Measurements from ENCODE around the gene NMUR2.

The NMUR2 gene

GRCh38 chr5:152367554-152367953, 37.5 kb downstream of the NMUR2 start:
- no peak for DNase-seq

DNA sequence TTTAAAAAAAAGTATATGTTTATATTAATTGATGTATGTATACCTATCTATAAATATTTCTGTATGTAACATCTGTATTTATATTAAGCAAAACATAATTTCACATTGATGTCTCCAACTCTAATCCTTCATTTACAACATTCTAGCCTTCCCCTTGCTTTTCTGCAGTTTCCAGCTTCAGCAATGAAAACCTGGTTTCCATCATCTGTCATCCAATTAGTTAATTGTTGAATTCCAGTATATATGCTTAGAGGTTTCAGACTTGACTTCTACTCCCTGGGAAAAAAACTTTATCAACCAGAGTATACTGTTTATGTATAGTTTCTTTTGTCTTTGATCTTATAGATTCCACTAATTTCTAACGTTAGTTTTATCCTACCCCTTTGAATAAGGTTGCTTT, 38.4 kb downstream of the NMUR2 start:
- DNase-seq: no peak

- DNase-seq: no peak
Measured at GRCh38 chr5:152364899-152365298, 40.2 kb downstream of the NMUR2 start.

- DNase-seq: no peak
Measured at GRCh38 chr5:152364172-152364571, 40.9 kb downstream of the NMUR2 start.

GRCh38 chr5:152358861-152359568, 46.1 kb downstream of the NMUR2 start:
- no peak for DNase-seq

- DNase-seq: no peak
Measured at GRCh38 chr5:152356506-152356905, 48.6 kb downstream of the NMUR2 start.

GRCh38 chr5:152355061-152355460, 50.0 kb downstream of the NMUR2 start:
- no peak for DNase-seq

DNA sequence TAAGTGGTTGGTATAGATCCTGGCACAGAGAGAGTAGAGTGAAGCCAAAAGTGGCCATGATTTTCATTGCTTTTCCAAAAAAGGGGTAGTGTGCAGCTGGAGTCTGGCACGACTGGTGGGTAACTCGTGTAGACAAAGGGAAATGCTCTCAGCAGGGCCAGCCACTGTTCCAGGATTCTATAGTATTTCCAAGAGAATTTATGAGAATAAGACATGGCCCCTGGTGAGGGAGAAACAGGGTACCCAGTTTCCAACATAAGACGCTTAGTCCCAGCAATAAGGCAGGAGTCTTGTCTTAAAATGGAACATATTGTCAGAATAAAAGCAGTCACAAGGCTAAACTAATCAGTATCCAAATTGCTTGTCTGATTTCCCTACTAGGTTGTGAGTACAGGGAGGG, 52.1 kb downstream of the NMUR2 start:
- no peak for DNase-seq

DNA sequence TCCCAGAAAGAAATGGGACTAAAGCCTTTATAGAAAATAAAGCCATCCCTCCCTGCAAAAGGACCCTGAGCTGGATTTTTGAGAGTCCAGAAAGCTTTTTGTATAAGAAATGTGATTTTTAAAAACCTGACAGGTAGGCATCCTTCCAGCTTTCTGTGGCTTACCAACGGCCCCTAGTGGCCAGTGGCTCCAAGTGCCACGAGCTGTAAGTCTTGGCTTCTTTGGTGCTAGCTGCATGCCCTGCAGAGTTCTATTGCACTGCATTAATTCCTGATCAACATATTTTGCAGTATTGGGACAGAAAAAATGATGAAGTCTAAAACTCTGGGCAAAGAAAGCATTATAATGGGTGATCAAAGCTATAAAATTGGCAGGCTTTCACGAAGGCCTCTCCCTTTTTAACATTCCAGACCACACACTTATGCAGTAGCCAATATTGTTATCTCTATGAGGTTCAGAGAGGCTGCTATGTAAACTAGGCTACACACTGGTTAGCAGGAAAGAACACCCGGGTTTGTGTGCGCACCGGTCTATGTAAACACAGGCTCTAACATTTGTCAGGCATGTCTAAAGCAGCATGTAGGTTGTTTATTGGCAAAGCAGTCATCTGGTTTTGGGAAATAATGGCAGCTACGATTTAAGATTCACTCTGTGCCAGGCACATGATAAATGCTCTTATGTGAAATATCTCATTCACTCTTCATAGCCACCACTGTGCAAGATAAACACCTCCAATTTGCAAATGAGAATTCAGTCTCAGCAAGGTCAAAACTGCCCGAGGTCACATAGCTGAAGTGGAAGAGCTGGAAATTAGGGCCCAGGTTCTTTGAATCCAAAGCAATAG, 55.2 kb downstream of the NMUR2 start:
- no peak for DNase-seq

All from amniotic stem cell (primary cell).